G401.6 (cell line): Measurements from ENCODE around the gene GPR176.
"Not testable (repeated sequence)": the region's sequence is repeated elsewhere in the genome, so short reads cannot be mapped to it uniquely, and the experiment has no call there.

Source experiments
- FAIRE-seq: peaks from 2 replicates; lab custom pipeline; 2012; peaks lifted over from hg19 to GRCh38; lab: Jason Lieb, UNC

Gene GPR176

DNA sequence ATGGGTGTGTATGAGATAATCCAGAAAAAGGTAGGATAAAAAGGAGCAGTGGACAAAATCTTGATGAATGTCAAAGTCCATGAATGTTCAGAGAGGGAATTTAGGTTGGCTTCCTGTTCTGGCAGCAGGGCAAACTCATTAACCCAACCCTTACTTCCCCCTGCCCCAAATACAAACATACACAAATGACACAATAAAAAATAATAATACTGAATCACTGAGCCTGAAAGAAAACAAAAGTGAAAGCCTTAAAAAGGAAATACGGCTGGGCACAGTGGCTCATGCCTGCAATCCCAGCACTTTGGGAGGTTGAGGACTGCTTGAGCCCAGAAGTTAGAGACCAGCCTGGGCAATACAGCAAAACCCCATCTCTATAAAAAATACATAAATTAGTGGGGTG is 62.9 kb downstream of the GPR176 start:
- FAIRE-seq, result no peak

DNA sequence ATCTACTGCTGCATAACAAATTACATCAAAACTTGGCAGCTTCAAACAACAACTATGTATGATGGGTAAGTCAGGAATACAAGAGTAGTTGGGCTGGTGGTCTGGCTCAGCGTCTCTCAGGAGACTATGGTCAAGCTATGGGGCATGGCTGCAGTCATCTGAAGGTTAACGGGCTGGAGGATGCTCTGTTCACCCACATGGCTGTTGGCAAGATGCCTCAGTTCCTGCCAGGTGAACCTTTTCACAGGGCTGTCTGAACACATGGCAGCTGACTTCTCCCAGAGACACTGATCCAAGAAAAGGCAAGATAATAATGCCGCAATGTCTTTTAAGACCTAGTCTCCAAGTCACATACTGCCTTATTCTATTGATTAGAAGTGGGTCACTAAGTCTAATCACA is 63.7 kb downstream of the GPR176 start:
- no peak for FAIRE-seq

DNA sequence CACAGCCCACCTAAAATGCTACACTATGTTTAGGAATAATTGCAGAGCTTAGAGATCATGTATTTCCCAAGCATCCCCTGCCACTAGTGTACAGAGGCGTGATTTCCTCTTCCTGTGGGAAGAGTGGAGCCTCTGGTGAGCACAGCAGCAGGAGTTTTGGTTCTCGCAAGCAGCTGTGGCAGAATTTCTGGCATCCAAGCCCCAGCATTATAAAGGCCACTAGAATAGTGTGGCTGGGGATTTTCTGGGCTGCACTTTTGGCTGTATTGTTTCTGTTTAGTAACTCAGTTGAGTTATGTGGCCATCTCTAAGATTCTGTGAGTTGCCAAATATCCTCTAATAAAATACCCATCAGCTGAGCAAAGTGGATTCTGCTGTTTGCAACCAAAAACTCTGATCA is 64.7 kb downstream of the GPR176 start:
- FAIRE-seq, result no peak

DNA sequence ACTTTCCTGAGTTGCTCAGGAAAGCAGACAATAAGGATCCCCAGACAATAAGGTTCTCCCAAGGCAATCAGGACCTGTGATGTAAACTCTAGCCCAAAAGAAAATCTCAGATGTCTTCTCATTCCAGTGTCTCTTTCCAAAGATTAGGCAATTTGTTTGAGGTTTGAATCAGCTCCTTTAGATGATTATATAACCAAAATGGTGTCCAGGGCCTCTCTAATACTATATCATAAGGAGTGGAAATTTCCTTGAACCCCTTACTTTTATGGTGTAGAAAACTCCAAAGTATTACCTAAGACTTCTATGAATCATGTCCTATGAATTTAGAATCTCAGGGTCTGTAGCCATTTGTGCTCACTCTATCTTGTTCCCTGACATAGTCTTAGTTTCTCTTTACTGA is 65.9 kb downstream of the GPR176 start:
- no peak for FAIRE-seq

DNA sequence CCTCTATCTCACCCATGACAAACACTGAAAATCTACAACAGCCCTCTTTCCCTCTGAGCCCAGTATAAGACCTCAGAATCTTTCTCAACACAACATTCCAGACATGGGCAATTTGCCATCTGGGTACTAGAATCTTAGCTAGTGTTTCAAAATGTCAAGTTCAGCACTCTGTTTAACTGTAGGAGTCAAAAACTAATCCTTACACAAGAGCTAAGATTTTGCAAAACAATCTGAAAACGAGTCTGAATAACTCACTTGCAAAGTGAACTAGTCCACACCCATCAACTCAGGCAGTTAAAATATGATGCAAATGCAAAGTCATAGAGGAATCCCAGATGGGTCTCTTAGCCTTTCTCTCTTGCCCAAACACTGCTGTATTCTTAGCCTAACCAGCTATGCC is 67.8 kb downstream of the GPR176 start:
- FAIRE-seq, result no peak

DNA sequence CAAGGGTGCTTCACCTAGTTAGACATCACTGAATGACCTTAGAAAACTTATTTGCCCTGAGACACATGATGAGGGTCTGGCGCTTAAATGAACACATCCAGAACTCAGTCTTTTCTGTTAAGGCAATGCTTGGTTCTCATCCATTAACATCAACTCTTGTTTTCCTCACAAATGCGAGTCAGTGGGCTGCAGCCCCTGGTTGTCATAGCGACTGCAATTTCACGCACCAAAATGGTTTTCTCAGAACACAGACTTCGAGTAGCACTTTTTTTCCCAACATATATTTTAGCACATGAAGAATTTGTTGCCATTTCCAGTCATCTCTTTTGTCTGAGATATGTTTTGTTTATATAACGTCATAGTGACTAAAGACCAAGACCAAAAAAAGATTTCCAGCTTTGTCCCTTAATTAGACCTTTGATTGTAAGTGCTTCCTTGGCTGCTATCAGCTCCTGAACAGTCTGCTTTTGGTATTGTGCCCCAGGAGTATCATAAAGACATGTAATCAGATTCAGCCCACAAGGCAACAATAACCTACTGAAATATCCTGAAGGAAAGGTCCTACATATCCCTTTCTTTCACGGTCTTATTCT is 68.5 kb downstream of the GPR176 start:
- no peak for FAIRE-seq

DNA sequence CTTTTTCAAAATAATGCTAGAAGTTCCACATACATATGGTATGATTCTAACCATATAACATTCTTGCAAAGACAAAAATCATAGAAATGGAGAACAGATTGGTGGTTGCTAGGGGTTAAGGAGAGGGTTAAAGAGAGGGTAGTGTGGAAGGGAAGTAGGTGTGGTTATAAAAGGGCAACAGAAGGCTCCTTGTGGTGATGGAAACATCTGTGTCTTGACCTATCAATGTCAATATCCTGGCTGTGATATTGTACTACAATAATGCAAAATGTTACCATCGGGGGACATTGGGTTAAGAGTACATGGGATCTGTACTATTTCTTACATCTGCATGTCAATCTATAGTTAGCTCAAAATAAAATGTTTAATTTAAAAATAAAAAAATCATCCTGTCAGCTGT is 69.6 kb downstream of the GPR176 start:
- no peak for FAIRE-seq

DNA sequence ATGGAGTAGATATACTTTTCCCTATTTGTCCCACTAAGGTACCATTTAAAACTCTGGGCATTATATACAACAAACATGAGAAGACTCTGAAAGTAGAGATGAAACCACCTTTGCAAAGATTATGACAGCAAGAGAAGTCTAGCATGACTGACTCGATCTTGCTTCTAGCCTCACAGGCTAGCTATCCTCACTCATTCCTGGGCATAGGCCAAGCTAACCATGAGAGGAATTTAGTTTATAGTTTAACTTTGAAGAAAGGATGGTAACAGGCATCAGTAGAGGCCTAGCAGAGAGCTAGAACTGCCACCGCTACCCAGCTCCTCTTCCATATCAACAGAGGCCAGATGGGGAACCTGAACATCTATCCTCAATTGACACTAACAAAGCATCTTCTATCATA is 74.0 kb downstream of the GPR176 start:
- no peak for FAIRE-seq

DNA sequence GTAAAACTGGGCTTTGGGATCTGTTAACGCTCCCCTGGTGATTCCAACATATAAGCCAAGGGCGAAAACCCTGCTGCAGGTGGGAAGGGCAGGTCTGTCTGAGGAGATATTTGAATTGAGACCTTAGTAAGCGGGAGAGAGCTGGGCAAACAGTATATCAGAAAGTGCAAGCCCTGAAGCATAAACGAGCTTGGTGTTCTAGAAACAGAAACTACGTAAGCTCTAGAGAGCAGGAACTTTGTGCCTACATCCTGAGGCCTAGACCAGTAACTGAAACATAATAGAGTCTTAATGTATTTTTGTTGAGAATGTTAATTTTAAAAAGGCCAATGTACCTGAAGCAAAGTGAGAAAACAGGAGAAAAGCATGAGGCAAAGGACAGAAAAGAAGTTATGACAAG is 74.5 kb downstream of the GPR176 start:
- no peak for FAIRE-seq

DNA sequence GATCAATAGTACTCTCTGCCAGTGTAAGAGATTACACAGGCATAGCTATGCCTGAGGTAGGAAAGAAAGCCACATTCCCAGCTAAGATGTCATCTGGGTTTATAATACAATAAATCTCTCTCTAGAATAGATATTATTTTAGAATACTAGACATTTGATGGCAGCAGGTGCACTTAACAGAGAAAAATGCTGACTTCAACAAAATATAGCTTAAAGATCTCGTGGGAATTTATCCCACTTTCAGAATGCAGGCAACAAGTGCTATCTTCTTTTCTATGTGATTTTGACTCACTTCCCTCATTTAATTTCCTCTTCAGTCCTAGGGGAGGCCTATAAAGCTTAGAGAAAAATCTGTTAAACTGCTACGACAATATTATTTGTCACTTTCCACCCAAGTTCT is 76.5 kb downstream of the GPR176 start:
- FAIRE-seq, result no peak

DNA sequence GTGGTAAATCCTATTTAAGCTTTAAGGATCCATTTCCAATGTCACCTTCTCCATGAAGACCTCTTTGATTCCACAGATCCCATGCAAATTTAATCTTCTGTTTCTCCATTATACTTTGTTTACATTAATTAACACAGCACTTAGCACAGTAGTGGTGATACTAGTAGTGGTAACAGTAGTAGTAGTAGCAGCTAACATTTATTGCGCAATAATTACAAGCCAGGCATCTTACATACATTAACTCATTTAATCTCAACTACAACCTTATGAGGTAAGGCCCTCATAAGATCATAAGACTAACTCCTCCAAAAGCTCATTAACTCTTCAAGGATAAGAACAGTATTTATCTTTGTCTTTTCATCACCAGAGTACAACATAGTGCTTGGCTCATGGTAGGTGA is 82.6 kb downstream of the GPR176 start:
- FAIRE-seq, result no peak

DNA sequence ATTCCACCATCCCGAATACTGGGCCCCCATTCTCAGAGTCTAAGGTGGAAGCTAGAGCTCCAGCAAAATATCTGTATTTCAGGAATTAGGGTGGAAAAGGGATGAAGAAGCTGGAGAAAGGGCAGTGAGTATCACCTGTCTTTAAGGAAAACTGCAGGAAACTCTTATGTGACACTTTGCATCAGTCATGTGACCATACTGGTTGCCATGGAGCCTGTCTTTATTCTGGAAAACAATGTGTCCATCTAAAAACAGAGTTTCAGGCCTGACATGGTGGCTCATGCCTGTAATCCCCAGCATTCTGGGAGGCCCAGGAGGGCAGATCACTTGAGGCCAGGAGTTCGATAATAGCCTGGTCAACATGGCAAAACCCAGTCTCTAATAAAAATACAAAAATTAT is 84.5 kb downstream of the GPR176 start:
- no peak for FAIRE-seq

DNA sequence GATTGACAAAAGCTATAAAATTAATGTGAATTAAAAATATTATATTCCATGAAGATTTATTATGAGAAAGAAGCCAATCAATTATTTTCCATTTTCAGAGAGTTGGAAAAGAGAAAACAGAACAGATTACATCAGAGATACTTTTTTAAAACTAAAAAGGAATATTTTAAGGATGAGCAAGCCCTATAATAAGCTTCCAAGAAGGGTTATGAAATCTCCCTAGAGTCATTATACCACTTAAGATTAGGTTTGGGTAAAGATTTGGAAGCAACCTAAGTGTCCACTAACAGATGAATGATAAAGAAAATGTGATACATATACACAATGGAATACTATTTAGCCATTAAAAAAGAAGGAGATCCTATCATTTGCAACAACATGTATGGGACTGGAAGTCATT is 85.8 kb downstream of the GPR176 start:
- no peak for FAIRE-seq

DNA sequence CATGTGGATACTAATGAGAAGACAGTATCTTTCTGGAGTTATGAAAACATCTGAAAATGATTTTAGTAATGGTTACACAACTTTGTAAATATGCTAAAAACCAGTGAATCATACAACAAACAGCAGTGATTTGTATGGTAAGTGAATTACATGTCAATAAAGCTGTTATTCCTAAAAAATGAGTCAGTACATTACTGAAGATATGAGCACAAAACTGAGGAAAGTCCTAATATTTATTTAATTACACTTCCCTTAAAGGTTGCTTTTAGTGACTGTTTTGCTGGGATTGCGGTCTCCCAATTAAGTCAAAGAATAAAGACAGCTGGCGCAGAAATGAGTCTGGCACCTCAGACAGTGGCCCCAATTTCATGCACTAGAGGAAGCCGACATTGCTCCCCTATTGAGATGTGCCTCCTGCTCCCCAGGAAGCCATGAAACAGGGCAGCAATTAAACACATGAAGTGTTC is 86.5 kb downstream of the GPR176 start:
- no peak for FAIRE-seq

DNA sequence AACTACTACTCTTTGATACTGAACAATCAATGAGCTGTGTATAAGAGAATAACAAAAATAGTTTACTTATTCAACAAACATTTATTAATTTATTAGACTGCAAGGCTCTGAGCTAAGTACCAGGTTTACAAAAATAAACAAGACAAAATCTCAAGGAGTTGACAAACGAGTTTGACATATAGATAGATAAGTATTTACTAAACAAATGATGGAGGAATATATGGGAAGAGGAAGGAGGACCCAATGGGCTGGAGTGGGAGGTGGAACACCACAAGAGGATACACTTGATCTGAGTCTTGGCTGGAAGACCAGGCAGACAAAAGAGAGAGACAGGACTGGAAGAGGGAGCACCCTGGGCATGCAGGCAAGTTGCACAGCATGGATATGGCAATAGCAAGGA is 89.9 kb downstream of the GPR176 start:
- FAIRE-seq, result no peak

DNA sequence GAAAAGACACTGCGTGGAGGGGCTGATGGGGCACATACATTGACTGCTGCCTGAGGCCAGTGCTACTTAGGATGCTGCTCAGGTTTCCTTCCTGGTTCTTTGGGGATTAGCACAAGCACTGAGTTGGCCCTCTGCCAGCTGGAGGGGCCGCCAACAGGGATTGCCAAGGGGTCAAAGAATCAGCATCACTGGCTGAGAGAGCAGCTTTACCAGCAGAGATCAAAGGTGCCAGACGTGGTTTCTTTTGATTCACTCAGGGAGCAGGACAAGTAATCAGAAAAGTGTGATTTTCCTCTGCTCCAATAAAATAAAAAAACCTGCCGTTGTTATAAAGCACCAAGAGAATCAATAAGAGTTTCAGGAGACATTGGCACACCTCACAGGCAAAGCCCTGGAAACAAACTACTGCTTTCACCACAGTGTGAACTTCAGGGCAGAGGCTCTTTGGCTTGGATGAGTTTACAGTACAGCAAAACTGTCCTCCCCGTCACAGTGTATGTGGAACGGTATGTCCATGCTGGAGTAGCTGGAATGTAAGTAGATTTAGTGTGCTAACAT is 91.6 kb downstream of the GPR176 start:
- FAIRE-seq, result no peak

DNA sequence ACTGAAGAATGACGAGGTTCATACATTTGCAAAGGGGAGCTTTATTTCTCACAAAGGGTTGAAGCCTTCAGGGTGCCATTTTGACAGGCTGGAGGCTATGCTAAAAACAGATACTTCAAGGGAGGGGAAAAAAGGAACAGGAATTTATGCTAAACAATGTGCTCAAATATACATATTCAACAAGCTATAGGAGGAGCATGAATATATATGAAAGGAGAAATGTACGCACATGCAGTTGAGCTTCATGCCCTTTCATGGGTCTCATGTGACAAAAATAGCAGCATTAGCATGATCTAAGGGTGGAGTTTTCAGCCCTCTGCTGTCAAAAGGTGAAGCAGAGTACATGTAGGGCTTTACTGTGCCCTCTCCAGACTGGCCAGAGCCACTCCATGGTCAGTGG is 93.1 kb downstream of the GPR176 start:
- FAIRE-seq, result no peak

DNA sequence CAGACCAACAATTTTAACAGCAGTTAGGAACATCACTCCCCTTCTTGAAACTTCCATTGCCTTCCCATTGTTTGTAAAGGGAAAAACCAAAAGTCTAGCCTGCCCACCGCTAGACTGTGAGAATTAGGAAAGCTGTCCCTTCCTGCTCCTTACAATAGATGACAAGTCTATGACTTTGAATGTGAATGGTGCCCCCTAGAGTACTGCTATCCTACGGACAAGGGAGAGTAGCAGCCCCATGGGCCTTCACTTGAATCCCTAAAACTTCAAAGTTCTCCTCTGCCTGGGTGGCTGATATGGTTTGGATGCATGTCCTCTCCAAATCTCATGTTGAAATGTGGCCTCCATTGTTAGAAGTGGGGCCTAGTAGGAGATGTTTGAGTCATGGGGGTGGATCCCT is 96.4 kb downstream of the GPR176 start:
- FAIRE-seq, result no peak

DNA sequence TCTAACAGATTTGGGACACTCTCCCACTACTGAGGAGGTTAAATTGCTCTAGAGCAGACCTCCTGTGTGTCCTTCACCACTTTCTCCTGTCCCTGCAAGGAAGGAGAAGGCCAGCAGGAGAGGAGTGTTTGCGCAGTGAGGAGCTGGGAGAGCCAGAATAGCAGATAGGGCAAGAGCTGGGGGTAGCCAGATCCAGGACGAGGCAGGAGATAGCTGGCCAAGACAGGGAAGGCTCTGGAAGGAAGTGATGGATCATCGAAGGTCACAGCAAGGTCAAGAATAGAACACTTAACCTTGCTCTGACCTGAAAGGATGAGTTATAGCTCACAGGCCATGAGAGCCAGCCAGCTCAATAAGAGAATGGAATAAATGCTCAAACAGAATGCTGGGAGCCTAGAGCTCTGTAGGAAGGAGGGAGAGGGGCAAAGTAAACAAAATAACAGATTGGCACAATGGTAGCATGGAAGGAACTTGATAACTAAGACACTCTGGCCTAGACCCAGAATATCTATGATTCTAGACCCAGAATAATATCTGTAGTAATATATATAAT is 99.9 kb downstream of the GPR176 start:
- no peak for FAIRE-seq

DNA sequence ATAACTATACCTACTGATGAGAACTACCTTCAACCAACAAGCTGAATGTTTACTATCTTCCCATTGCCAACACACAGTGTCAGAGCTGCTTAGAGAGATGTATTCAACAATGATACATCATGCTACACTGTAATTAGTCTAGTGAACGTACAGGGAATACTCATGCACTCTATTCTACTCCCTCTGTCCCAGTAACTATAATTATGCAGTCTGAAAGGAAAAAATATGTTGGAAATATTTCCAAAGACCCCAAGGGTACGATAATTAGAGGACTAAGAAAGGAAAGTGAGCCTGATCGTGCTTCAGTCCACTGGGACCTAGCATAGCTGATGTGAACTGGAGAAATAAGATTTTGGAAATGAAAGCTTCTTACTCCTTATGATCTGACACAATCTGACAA is 100.5 kb downstream of the GPR176 start:
- FAIRE-seq, result no peak

DNA sequence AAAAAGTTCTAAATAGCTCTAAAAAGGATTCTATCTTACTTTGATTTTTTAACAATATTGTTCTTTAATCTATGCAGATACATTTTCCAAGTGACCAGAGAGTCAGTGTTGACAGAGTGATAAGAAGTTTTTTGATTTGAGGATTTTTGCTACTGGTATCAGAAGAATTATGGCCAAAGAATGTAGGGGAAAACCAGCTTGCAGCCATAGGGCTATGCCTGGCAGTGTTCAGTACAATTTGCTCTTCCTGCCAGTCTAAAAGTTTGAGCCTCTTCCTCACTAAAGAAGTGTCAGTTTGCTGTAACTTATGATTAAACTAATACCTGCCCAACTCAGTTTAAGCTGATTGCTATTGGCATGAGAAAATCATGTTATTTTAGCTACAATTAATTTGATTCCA is 102.2 kb downstream of the GPR176 start:
- FAIRE-seq, result no peak

DNA sequence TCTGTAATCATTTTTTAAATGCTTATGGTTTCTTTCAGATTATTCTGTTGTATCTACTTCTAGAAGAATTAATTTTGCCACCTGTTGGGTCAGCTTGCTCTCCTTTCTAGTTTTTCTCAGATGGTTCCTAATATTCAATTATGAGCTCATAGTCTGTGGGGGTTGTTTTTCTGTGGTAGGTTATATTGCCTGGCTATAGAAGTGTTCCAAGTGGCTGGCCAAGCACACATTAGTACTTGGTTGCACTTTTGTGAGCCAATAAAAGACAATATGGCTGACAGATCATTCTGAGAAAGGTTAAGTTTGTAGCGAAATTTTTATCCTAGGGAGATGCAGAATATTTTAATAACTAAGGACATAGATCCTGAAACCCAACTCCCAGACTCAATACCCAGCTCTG is 105.6 kb downstream of the GPR176 start:
- no peak for FAIRE-seq

DNA sequence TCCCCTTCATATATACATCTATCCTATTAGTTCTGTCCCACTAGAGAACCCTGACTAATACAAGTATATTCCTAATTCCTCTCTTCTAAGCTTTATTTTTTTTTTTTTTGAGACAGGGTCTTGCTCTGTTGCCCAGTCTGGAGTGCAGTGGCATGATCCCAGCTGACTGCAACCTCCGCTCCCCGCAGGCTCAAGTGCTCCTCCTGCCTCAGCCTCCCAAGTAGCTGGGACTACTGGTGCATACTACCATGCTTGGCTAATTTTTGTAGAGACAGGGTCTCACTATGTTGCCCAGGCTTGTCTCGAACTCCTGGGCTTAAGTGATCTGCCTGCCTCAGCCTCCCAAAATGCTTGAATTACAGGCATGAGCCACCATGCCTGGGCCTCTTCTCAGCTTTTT is 107.4 kb downstream of the GPR176 start:
- FAIRE-seq, result not testable (repeated sequence)

DNA sequence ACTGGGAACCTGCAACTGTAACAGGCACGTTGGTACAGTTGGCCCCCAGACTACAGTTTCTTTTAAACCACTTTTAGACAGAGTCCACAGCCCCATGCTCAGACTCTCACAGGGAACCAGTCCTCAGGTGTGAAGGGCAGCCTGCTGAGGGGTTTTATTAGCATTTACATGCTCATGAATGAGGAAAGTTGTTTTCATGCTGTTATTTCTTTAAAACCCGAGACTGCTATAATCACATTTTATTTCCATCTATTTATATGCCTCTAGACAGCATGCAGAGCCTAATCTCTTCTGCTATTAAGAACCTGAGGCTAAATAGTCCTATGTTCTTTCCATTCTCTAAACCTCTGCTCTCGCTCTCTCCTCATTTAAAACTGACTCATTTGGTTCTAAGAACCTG is 111.2 kb downstream of the GPR176 start:
- FAIRE-seq, result no peak

DNA sequence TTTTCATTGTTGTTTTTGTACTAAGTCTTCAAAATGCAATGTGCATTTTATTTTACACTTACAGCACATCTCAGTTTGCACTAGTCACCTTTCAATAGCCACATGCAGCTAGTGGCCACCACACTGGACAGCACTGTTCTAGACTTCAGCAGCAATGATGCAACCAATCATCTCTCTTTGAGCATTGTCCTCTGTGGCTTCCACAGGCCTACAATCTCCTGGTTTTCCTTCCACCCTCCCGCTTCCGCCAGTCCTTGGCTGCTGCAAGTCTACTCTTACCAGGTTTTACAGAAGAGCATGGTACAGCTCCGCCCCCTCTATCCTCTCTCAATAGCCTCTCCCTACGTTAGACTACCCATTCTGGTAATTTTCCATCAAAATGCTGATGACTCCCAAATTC is 112.3 kb downstream of the GPR176 start:
- FAIRE-seq, result no peak
